ENCODE measurements around the gene TMEM179B. TPM values are rescaled to one million over a fixed set of nuclear protein-coding genes. Genes with fewer than 3 reads are reported as not detected.

Gene TMEM179B
- total and polyA plus RNA-seq, 9 of the 15 experiments (the other 6 are each of a cell fraction or from before 2014, with no cell fraction given), result 27.7 to 105 (median 37.0) TPM

DNA sequence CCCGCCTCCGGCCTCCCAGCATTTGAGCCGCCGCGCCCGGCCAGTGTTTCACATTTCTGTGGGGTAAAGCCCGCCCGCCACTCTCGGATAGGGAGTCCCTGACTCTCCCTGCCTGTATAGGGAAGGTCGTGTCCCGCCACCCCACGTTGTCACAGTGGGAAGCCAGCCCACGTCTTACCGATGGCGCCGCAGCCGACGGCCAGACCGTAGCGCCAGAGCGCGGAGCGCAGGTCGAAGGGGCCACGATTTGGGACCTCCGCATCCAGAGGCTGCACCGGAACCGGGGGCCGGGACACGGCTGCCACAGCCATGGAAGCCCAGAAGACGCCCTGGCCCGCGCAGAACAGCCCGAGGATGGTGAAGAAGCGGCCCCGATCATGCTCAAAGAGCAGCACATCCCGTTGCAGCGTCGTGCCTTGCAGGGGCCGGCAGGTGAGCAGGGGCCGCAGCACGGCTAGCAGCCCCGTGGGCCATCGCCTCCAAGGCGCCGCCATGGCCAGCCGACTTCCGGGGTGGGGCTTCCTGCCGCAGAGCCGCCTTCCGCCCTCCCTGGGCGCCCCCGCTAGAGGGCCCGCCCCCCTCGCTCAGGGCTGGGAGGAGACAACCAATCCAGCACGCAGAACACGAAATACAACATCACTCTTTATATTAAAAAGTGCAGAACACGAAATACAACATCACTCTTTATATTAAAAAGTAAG is 4.4 kb downstream of the TMEM179B start, which contains the start of gene TMEM223 (continued):
- TF ChIP-seq KDM4B (IDR thresholded peaks at IDR 0.05; ENCODE audit: borderline replicate concordance in 2 of 2, low read depth in 1 of 2) (0 out of 4 replicates have a peak, but pooled peaks of 1 of the 2 experiments have one; percentile 72), NELFE (IDR thresholded peaks at IDR 0.05; ENCODE audit: insufficient read depth, insufficient read length) (no peak), HOMEZ (CRISPR knock-in tag; IDR thresholded peaks at IDR 0.05) (no peak), PHF8 (IDR thresholded peaks at IDR 0.05; ENCODE audit: borderline replicate concordance, low read length) (peak; percentile 94), ZNF239 (CRISPR knock-in tag; IDR thresholded peaks at IDR 0.05) (no peak), RREB1 (CRISPR knock-in tag; IDR thresholded peaks at IDR 0.05) (no peak), ZNF224 (CRISPR knock-in tag; IDR thresholded peaks at IDR 0.05) (0 out of 2 replicates have a peak, but pooled peaks have one; percentile 18), ATF7 (IDR thresholded peaks at IDR 0.05) (peak; percentile 48)
- TF ChIP-seq, protein P1, sequence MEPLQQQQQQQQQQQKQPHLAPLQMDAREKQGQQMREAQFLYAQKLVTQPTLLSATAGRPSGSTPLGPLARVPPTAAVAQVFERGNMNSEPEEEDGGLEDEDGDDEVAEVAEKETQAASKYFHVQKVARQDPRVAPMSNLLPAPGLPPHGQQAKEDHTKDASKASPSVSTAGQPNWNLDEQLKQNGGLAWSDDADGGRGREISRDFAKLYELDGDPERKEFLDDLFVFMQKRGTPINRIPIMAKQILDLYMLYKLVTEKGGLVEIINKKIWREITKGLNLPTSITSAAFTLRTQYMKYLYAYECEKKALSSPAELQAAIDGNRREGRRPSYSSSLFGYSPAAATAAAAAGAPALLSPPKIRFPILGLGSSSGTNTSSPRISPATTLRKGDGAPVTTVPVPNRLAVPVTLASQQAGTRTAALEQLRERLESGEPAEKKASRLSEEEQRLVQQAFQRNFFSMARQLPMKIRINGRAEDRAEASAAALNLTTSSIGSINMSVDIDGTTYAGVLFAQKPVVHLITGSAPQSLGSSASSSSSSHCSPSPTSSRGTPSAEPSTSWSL (CRISPR knock-in tag; IDR thresholded peaks at IDR 0.05; ENCODE audit: borderline replicate concordance), result peak; percentile 39; the same call in 1 of the 2 replicates
- TF ChIP-seq, protein P2, sequence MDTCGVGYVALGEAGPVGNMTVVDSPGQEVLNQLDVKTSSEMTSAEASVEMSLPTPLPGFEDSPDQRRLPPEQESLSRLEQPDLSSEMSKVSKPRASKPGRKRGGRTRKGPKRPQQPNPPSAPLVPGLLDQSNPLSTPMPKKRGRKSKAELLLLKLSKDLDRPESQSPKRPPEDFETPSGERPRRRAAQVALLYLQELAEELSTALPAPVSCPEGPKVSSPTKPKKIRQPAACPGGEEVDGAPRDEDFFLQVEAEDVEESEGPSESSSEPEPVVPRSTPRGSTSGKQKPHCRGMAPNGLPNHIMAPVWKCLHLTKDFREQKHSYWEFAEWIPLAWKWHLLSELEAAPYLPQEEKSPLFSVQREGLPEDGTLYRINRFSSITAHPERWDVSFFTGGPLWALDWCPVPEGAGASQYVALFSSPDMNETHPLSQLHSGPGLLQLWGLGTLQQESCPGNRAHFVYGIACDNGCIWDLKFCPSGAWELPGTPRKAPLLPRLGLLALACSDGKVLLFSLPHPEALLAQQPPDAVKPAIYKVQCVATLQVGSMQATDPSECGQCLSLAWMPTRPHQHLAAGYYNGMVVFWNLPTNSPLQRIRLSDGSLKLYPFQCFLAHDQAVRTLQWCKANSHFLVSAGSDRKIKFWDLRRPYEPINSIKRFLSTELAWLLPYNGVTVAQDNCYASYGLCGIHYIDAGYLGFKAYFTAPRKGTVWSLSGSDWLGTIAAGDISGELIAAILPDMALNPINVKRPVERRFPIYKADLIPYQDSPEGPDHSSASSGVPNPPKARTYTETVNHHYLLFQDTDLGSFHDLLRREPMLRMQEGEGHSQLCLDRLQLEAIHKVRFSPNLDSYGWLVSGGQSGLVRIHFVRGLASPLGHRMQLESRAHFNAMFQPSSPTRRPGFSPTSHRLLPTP (IDR thresholded peaks at IDR 0.05; ENCODE audit: borderline replicate concordance, extremely low read depth, insufficient read length), result no peak
- TF ChIP-seq, protein P3, sequence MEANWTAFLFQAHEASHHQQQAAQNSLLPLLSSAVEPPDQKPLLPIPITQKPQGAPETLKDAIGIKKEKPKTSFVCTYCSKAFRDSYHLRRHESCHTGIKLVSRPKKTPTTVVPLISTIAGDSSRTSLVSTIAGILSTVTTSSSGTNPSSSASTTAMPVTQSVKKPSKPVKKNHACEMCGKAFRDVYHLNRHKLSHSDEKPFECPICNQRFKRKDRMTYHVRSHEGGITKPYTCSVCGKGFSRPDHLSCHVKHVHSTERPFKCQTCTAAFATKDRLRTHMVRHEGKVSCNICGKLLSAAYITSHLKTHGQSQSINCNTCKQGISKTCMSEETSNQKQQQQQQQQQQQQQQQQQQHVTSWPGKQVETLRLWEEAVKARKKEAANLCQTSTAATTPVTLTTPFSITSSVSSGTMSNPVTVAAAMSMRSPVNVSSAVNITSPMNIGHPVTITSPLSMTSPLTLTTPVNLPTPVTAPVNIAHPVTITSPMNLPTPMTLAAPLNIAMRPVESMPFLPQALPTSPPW (CRISPR knock-in tag; IDR thresholded peaks at IDR 0.05), result peak; percentile 90
